Stomach (tissue), 9 donors: ENCODE measurements around the gene VPS8. TPM values are rescaled to one million over a fixed set of nuclear protein-coding genes. Genes with fewer than 3 reads are reported as not detected.

Source experiments
- DNase-seq, 2 donors: peaks; one replicate each; pipeline versions ENCODE4 v3.0.0 to v3.0.0-alpha.2; 2013 to 2019
- H3K27ac ChIP-seq, 5 donors: fragments of 200-600 bp in 4 of 5; sonication (generic) in 4 of 5; one replicate each; pipeline ENCODE4 v1.5.1; 2013 to 2019; ENCODE audit warnings: mild to moderate bottlenecking in 1 of 5, moderate library complexity in 1 of 5
- H3K27me3 ChIP-seq, 3 donors: fragments of 200-600 bp; sonication (generic); one replicate each; pipeline ENCODE4 v1.5.1; 2017 to 2019; ENCODE audit warnings: mixed run types in 1 of 3
- H3K36me3 ChIP-seq, 4 donors: fragments of 200-600 bp; sonication (generic); 1 replicate in 3 of 4; 2 replicates in 1 of 4; pipeline ENCODE4 v1.5.1; 2016 to 2019
- H3K4me1 ChIP-seq, 4 donors: fragments of 200-600 bp; sonication (generic); one replicate each; pipeline ENCODE4 v1.5.1; 2016 to 2019
- H3K4me3 ChIP-seq, 4 donors: fragments of 200-600 bp; sonication (generic) in 3 of 4; one replicate each; pipeline ENCODE4 v1.5.1; 2016 to 2019; ENCODE audit warnings: mild to moderate bottlenecking in 1 of 4
- H3K9me3 ChIP-seq, 4 donors: fragments of 200-600 bp; sonication (generic); one replicate each; pipeline ENCODE4 v1.5.1; 2016 to 2019
- EP300 ChIP-seq: sonication (generic); formaldehyde crosslinking; IDR thresholded peaks from one replicate; pipeline ENCODE4 v1.6.1; 2017; ENCODE audit warnings: antibody characterized with exemption
- POLR2A ChIP-seq, 4 donors: fragments of 450-650 bp; IDR thresholded peaks; one replicate each; pipeline ENCODE4 v1.6.1; 2016; ENCODE audit warnings: antibody characterized with exemption in 4 of 4, control low read depth in 2 of 4, mild to moderate bottlenecking in 1 of 4, moderate library complexity in 1 of 4
- POLR2AphosphoS5 ChIP-seq, 3 donors: sonication (generic); formaldehyde crosslinking; IDR thresholded peaks; one replicate each; pipeline ENCODE4 v1.6.1; 2016; ENCODE audit warnings: antibody characterized with exemption in 3 of 3
- WGBS, 5 donors: extraction: QIAGEN DNeasy Blood & Tissue Kit in 3 of 5; methylation state at CpG; one replicate each; pipeline versions ENCODE4 v1.1.5 to v1.1.7; 2013 to 2018; 5-methylcytosine and 5-hydroxymethylcytosine counted together
- intact Hi-C: fragments of 100-400 bp; cut with DNase I; formaldehyde crosslinking; loops from one replicate; pipeline ENCODE4 v1.15.1; 2023; ENCODE audit warnings: low total_unique reads
- polyA plus RNA-seq, 3 donors: library from polyadenylated mRNA; stranded (reverse); fragments of 200-250 nt; gene quantifications; one replicate each; pipeline ENCODE4 v1.2.3, GENCODE V29; 2013
- total RNA-seq, 5 donors: library from RNA; depleted of rRNA; stranded (reverse); fragments of >200 nt; gene quantifications; one replicate each; pipeline versions ENCODE4 v1.1.0 to v1.2.3, GENCODE V29; 2014 to 2016
- TF ChIP-seq, protein P1 (sequence below), 7 experiments: fragments of 450-650 bp in 4 of 7; fragments of 200-600 bp in 3 of 7; sonication (generic) in 3 of 7; IDR thresholded peaks; one replicate each; pipeline ENCODE4 v1.5.1; 2016 to 2019; ENCODE audit warnings: antibody characterized with exemption in 7 of 7, control low read depth in 2 of 7, mild to moderate bottlenecking in 1 of 7
- donor health status: healthy with polysubstance abuse.
- donor health status: Bipolar disorder and iron deficiency.
- donor health status: healthy.

VPS8 gene
- total and polyA plus RNA-seq, 8 donors, result 7.5 to 126 (median 37.5) TPM

DNA sequence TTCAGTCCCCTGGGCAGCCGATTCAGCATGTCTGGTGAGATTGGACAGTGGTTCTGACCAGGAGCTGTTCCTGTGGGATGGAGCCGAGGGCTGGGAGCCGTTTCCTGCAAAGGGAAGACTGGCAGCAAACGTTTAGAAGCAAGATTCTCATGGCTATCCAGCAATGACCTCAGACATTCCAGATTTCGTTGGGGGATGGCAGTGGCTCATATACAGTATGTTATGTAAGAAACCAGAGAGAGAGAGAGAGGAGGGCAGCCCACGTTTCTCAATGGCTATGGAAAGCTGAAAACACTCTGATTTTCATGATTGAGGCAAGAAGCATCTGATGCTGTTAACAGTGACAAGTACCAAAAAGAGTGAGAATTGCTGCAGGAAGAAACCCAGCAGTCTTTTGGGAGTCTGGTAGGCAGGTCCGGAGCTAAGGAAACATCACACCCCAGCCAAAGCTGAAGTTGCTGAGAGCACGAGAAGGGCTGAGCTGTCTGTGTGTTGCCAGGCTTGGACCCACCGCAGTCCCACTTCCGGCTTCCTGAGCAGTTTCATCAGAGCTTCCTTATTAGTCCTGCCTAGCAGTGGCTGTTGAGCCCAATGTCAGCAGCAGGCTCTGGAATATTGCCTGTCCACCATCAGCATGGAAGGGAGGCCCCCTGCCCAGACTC, 25.6 kb upstream of the VPS8 start:
- H3K27me3 ChIP-seq, result peaks cover 0 to under 1% (median 0%) of the 10 kb centered on the region in 3 donors
- intact Hi-C loops, result no loop called here
- 23 to 50% (median 34%) methylated on average over 9 to 10 of the region's 10 CpGs for WGBS, 5 donors
- no peak for TF ChIP-seq EP300
- TF ChIP-seq POLR2A (IDR thresholded peaks at IDR 0.05), result no peak
- no peak for TF ChIP-seq POLR2AphosphoS5 (IDR thresholded peaks at IDR 0.05)
- TF ChIP-seq, protein P1, sequence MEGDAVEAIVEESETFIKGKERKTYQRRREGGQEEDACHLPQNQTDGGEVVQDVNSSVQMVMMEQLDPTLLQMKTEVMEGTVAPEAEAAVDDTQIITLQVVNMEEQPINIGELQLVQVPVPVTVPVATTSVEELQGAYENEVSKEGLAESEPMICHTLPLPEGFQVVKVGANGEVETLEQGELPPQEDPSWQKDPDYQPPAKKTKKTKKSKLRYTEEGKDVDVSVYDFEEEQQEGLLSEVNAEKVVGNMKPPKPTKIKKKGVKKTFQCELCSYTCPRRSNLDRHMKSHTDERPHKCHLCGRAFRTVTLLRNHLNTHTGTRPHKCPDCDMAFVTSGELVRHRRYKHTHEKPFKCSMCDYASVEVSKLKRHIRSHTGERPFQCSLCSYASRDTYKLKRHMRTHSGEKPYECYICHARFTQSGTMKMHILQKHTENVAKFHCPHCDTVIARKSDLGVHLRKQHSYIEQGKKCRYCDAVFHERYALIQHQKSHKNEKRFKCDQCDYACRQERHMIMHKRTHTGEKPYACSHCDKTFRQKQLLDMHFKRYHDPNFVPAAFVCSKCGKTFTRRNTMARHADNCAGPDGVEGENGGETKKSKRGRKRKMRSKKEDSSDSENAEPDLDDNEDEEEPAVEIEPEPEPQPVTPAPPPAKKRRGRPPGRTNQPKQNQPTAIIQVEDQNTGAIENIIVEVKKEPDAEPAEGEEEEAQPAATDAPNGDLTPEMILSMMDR (IDR thresholded peaks at IDR 0.05), result no peak
- H3K9me3 ChIP-seq, result no peaks in the 10 kb centered on the region
- peaks cover 4 to 21% (median 10%) of the 10 kb centered on the region in 4 donors for H3K4me1 ChIP-seq
- H3K27ac ChIP-seq, result peak overlapping the region in 4 of 5 donors; percentile 42 to 73 (median 46)
- DNase-seq, result peak in 1 of 2 donors; percentile 85
- no peak overlapping the region for H3K4me3 ChIP-seq
- H3K36me3 ChIP-seq, result no peaks in the 10 kb centered on the region

DNA sequence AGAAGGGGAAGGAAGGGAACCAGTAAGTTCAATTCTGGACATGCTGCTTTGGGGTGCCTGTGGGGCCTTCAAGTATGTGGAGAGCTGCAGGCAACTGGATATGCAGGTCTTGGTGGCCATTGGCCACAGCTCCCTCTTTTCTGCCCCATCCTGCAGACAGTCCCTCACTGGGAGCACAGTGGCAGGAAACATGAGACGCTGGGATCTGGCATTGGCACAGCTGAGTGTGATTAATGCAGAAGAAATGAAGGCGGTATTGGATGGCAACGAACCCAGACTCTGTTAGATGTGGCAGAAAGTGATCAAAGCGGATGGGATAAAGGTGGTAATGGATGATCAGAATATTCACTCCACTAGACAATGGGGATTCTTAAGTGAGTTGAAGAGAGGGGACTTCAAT, 23.2 kb upstream of the VPS8 start:
- Histone ChIP-seq H3K27ac (no peak overlapping the region), H3K27me3 (no peaks in the 10 kb centered on the region), H3K4me3 (no peak overlapping the region), H3K4me1 (peaks cover 4 to 21% (median 10%) of the 10 kb centered on the region in 4 donors), H3K36me3 (no peaks in the 10 kb centered on the region), H3K9me3 (no peaks in the 10 kb centered on the region)
- 61 to 73% (median 68%) methylated on average over 4 of the region's 4 CpGs for WGBS, 5 donors
- TF ChIP-seq POLR2A (IDR thresholded peaks at IDR 0.05) (no peak), EP300 (no peak), POLR2AphosphoS5 (IDR thresholded peaks at IDR 0.05) (no peak)
- TF ChIP-seq, protein P1 (IDR thresholded peaks at IDR 0.05), result no peak
- intact Hi-C loops, result no loop called here
- no peak for DNase-seq

DNA sequence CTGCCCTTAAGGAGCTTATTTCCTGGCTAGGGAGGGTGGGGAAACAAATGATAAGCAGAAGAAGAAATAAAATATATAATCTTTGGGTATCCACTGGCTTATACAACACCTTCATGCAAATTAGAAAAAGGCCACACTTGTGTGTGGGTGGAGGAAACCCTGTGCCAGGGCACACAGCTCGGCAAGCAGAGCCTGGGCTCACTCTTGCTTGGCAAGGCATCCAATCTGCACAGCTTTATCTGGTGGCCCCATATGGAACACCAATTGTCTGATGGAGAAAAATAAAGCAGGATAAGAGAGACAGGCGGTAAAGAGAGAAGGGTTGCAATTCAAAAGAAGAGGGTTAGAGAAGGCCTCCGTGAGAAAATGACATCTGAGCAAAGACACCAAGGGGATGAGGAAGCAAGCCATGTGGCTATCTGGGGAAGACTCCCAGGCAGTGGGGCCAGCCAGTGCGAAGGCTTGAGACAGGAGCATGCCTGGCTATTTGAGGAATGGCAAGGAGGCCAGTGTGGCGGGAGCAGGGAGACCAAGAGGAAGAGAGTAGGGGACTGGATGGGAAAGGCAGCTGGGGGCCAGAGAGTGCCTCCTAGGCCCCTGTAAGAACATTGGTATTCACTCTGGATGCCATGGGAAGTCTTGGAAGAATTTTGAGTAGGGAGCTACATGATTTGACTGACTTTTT, 22.5 kb upstream of the VPS8 start:
- no peaks in the 10 kb centered on the region for H3K27me3 ChIP-seq
- H3K4me3 ChIP-seq, result no peak overlapping the region
- no peak for DNase-seq
- no peak overlapping the region for H3K27ac ChIP-seq
- no peaks in the 10 kb centered on the region for H3K36me3 ChIP-seq
- peaks cover 4 to 21% (median 10%) of the 10 kb centered on the region in 4 donors for H3K4me1 ChIP-seq
- WGBS, 5 donors, result 66 to 79% (median 71%) methylated on average over 5 of the region's 5 CpGs
- intact Hi-C loops, result no loop called here
- TF ChIP-seq EP300 (no peak), POLR2AphosphoS5 (IDR thresholded peaks at IDR 0.05) (no peak), POLR2A (IDR thresholded peaks at IDR 0.05) (no peak)
- TF ChIP-seq, protein P1 (IDR thresholded peaks at IDR 0.05), result no peak
- no peaks in the 10 kb centered on the region for H3K9me3 ChIP-seq

GRCh38 chr3:184791171-184791570, 20.8 kb upstream of the VPS8 start:
- Histone ChIP-seq H3K27me3 (no peaks in the 10 kb centered on the region), H3K4me1 (peaks cover 4 to 16% (median 10%) of the 10 kb centered on the region in 4 donors), H3K36me3 (no peaks in the 10 kb centered on the region), H3K4me3 (no peak overlapping the region), H3K9me3 (no peaks in the 10 kb centered on the region), H3K27ac (no peak overlapping the region)
- no peak for TF ChIP-seq EP300
- no peak for TF ChIP-seq POLR2A (IDR thresholded peaks at IDR 0.05)
- no peak for TF ChIP-seq POLR2AphosphoS5 (IDR thresholded peaks at IDR 0.05)
- TF ChIP-seq, protein P1 (IDR thresholded peaks at IDR 0.05), result no peak
- intact Hi-C loops, result no loop called here
- 31 to 53% (median 46%) methylated on average over 3 of the region's 3 CpGs for WGBS, 5 donors
- DNase-seq, result peak in 1 of 2 donors; percentile 17
